ENCODE results near the gene UBC.
"Not testable (repeated sequence)": the region's sequence is repeated elsewhere in the genome, so short reads cannot be mapped to it uniquely, and the experiment has no call there.

UBC gene

DNA sequence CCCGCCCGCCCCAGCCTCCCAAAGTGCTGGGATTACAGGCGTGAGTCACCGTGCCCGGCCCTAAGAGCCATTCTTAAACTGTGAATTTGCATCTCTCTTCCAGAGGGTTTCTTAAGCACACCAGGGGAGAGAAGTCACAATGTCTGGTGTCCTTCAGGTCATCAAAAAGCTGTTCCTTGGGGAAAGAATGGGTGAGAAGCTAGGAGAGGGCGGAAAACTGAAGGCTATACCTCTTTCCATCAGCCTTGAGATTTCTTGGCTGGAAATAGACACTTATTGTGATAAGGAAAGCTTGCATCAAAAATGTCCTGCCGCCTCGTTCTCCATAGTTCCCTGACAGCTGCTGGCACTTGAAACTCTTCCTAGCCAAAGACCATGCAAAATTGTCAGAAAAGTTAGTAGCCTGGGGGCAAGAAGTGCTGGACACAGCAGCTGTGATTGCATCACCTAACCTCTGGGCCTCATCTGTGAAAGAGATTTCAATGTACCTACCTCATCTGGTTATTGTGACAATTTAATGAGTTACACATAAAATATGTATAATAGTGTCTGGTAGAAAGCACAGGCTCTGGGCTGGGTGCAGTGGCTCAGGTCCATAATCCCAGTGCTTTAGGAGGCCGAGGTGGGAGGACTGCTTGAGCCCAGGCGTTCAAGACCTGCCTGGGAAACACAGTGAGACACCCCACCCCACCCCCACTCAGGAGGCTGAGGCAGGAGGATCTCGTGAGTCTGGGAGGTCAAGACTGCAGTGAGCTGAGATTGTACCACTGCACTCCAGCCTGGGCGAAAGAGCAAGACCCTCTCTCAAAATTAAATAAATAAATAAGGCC lies 9.7 kb upstream of the UBC start:
- peaks cover 28 to 33% of the 10 kb centered on the region in 2 donors for H3K4me1 ChIP-seq (ENCODE audit: control insufficient read depth in 1 of 2, insufficient read depth in 2 of 2, low read length in 2 of 2)
- no peak overlapping the region for H3K4me3 ChIP-seq (ENCODE audit: low read depth in 1 of 2, low read length in 2 of 2)
- H3K27ac ChIP-seq (ENCODE audit: low read depth, low read length), result no peak overlapping the region

DNA sequence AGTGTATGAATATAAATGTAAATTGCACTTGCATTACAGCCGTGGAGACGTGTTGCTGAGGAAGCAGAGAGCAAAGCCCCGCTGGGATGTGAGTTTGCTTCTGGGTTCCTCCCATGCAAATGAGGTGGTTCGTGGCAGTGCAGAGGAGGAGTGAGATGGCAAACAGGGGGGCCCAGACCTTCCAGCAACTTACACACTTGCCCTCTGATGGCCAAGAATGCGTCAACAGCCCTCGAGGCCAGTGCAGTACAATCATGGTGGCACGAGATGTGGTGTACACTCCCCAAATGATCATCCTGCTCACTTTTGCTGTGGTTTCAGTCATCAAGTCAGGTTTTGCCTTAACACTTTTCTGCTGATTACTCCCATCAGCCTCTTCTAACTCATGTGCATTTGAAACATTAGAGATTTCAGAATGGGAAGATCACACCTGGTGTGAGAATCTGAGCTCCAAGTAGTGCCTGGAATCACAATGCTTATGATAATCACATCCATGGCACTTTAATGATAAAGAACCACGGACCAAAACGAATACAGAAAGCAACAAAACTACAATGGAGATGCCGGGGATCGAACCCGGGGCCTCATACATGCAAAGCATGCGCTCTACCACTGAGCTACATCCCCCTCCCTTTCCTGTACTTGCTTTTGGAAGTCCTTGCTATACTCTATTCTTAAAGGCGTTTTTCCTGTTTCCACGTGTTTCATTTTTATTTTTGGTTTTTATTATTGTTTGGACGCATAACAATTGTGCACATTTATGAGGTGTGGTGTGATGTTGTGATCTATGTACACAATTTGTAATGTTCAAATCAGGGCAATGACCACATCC lies 7.0 kb upstream of the UBC start:
- H3K4me3 ChIP-seq (ENCODE audit: low read depth in 1 of 2, low read length in 2 of 2), result peak overlapping the region; percentile 30 to 64
- H3K9ac ChIP-seq (ENCODE audit: low read depth in 1 of 2, low read length in 2 of 2), result peak overlapping the region; percentile 40 to 45
- no peaks in the 10 kb centered on the region for H3K27me3 ChIP-seq (ENCODE audit: control insufficient read depth in 1 of 2, insufficient read depth in 2 of 2, low read length in 2 of 2)
- peaks cover 34 to 38% of the 10 kb centered on the region in 2 donors for H3K4me1 ChIP-seq (ENCODE audit: control insufficient read depth in 1 of 2, insufficient read depth in 2 of 2, low read length in 2 of 2)
- no peaks in the 10 kb centered on the region for H3K9me3 ChIP-seq (ENCODE audit: control insufficient read depth in 1 of 2, low read length in 2 of 2)
- H3K36me3 ChIP-seq (ENCODE audit: control insufficient read depth in 1 of 2, insufficient read depth in 2 of 2, low read length in 2 of 2), result no peaks in the 10 kb centered on the region
- peak overlapping the region; percentile 78 for H3K27ac ChIP-seq (ENCODE audit: low read depth, low read length)

More for the DNA sequence above, 9.7 kb upstream of the UBC start:
- Histone ChIP-seq H3K9ac (ENCODE audit: low read depth in 1 of 2, low read length in 2 of 2) (no peak overlapping the region), H3K9me3 (ENCODE audit: control insufficient read depth in 1 of 2, low read length in 2 of 2) (no peaks in the 10 kb centered on the region), H3K36me3 (ENCODE audit: control insufficient read depth in 1 of 2, insufficient read depth in 2 of 2, low read length in 2 of 2) (no peaks in the 10 kb centered on the region), H3K27me3 (ENCODE audit: control insufficient read depth in 1 of 2, insufficient read depth in 2 of 2, low read length in 2 of 2) (no peaks in the 10 kb centered on the region)

DNA sequence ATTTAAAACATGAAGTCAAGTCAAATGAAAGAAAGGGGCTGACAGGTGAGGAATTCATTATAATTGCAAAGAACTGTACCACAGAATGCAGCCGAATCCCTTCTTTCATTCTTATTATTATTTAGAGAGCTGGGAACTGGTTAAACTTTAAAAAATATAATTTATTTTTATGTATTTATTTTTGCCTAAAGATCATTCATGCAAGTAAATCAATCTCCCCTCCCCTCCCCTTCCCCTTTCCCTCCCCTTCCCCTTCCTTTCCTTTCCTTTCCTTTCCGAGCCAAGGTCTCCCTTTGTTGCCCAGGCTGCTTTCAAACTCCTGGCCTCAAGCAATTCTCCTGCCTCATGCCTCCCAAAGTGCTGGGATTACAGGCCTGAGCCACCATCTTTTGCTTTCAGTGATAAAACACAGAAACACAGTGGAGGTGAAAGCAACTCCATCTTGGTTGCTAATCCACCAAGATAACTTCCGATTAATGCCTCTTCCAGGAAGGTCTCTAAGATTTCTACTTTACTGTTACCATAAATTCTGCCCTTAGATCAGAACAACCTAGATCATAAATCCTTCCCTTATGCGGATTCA lies 6.0 kb upstream of the UBC start:
- Histone ChIP-seq H3K36me3 (ENCODE audit: control insufficient read depth in 1 of 2, insufficient read depth in 2 of 2, low read length in 2 of 2) (no peaks in the 10 kb centered on the region), H3K4me1 (ENCODE audit: control insufficient read depth in 1 of 2, insufficient read depth in 2 of 2, low read length in 2 of 2) (peaks cover 43 to 48% of the 10 kb centered on the region in 2 donors), H3K4me3 (ENCODE audit: low read depth in 1 of 2, low read length in 2 of 2) (peak overlapping the region in 1 of 2 donors; percentile 37), H3K27me3 (ENCODE audit: control insufficient read depth in 1 of 2, insufficient read depth in 2 of 2, low read length in 2 of 2) (no peaks in the 10 kb centered on the region), H3K9ac (ENCODE audit: low read depth in 1 of 2, low read length in 2 of 2) (peak overlapping the region; percentile 40 to 70), H3K27ac (ENCODE audit: low read depth, low read length) (peak overlapping the region; percentile 78), H3K9me3 (ENCODE audit: control insufficient read depth in 1 of 2, low read length in 2 of 2) (no peaks in the 10 kb centered on the region)

DNA sequence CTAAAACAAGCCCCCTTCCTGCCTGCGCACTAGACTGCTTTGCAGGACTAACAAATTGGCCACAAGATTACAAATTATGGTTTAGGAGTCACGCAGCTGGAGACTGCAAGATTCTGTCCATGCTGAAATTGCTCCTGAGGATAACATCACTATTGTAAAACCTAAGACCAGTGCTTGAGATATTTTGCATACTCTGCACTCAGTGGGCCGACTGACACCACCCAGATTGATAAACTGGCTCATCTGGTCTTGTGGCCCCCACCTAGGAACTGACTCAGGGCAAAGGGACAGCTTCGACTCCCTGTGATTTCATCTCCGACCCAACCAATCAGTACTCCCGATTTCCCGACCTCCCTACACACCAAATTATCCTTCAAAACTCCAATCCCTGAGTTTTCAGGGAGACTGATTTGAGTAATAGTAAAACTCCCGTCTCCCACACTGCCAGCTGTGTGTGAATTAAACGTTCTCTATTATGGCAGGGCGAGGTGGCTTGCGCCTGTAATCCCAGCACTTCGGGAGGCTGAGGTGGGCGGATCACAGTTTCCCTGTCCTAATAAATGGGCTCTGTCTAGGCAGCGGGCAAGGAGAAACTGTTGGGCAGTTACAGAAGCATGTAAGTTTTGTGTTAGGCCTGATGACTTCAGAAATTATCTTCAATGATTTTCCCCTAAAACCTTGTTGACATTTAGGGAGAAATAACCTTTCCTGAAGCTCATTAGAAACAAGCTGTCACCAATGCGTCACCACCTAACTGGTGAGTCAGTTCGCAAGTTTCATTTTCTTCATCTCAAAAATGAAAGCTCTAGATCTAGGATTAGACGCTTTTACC lies 5.3 kb upstream of the UBC start:
- H3K9ac ChIP-seq (ENCODE audit: low read depth in 1 of 2, low read length in 2 of 2), result peak overlapping the region; percentile 21 to 70
- no peaks in the 10 kb centered on the region for H3K27me3 ChIP-seq (ENCODE audit: control insufficient read depth in 1 of 2, insufficient read depth in 2 of 2, low read length in 2 of 2)
- H3K4me3 ChIP-seq (ENCODE audit: low read depth in 1 of 2, low read length in 2 of 2), result peak overlapping the region; percentile 37 to 40
- no peaks in the 10 kb centered on the region for H3K36me3 ChIP-seq (ENCODE audit: control insufficient read depth in 1 of 2, insufficient read depth in 2 of 2, low read length in 2 of 2)
- peaks cover 43 to 50% of the 10 kb centered on the region in 2 donors for H3K4me1 ChIP-seq (ENCODE audit: control insufficient read depth in 1 of 2, insufficient read depth in 2 of 2, low read length in 2 of 2)
- no peaks in the 10 kb centered on the region for H3K9me3 ChIP-seq (ENCODE audit: control insufficient read depth in 1 of 2, low read length in 2 of 2)
- H3K27ac ChIP-seq (ENCODE audit: low read depth, low read length), result peak overlapping the region; percentile 91

DNA sequence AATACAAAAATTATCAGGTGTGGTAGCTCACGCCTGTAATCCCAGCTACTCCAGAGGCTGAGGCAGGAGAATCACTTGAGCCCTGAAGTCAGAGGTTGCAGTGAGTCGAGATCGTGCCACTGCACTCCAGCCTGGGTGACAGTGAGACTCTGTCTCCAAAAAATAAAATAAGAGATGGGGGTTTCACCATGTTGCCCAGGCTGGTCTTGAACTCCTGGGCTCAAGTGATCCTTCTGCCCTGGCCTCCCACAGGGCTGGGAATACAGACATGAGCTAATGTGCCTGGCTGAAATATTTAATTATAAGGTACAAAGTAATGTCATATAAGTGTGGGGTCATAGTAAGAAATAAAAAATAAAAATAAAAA lies 4.2 kb upstream of the UBC start:
- H3K27me3 ChIP-seq (ENCODE audit: control insufficient read depth in 1 of 2, insufficient read depth in 2 of 2, low read length in 2 of 2); H3K9me3 ChIP-seq (ENCODE audit: control insufficient read depth in 1 of 2, low read length in 2 of 2); H3K4me3 ChIP-seq (ENCODE audit: low read depth in 1 of 2, low read length in 2 of 2); H3K36me3 ChIP-seq (ENCODE audit: control insufficient read depth in 1 of 2, insufficient read depth in 2 of 2, low read length in 2 of 2): not testable (repeated sequence)
- Histone ChIP-seq H3K27ac (ENCODE audit: low read depth, low read length) (peak overlapping the region; percentile 99), H3K9ac (ENCODE audit: low read depth in 1 of 2, low read length in 2 of 2) (peak overlapping the region in 1 of 2 donors; percentile 99), H3K4me1 (ENCODE audit: control insufficient read depth in 1 of 2, insufficient read depth in 2 of 2, low read length in 2 of 2) (peaks cover 43 to 50% of the 10 kb centered on the region in 2 donors)

DNA sequence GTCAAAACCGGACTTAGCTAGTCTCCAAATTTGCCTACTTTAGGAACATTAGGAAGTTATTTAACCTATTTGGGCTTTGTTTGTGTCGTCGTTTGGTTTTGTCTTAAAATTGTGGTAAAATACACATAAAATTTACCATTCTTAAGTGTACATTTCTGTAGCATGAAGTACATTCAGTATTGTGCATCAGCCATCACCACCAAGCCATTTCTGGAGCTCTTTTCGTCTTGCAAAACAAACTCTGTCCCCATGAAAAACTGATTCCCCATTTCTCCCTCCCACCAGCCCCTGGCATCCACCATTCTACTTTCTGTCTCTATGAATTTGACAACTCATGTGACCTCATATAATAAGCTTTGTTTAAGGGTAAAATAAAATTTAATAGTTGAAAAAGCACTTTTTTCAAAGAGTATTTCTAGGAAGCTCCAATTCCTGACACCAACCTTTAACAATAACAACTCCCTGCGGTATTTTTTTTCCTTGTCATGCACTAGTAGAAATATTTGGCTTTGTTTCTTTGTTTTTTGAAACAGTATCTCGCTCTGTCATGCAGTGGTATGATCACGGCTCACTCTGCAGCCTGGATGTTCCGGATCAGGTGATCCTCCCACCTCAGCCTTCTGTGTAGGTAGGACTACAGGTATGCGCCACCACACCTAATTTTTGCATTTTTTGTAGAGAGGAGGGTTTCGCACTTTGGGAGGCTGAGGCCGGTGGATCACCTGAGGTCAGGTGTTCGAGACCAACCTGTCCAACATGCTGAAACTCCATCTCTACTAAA lies 3.6 kb upstream of the UBC start:
- H3K4me1 ChIP-seq (ENCODE audit: control insufficient read depth in 1 of 2, insufficient read depth in 2 of 2, low read length in 2 of 2), result peaks cover 43 to 50% of the 10 kb centered on the region in 2 donors

DNA sequence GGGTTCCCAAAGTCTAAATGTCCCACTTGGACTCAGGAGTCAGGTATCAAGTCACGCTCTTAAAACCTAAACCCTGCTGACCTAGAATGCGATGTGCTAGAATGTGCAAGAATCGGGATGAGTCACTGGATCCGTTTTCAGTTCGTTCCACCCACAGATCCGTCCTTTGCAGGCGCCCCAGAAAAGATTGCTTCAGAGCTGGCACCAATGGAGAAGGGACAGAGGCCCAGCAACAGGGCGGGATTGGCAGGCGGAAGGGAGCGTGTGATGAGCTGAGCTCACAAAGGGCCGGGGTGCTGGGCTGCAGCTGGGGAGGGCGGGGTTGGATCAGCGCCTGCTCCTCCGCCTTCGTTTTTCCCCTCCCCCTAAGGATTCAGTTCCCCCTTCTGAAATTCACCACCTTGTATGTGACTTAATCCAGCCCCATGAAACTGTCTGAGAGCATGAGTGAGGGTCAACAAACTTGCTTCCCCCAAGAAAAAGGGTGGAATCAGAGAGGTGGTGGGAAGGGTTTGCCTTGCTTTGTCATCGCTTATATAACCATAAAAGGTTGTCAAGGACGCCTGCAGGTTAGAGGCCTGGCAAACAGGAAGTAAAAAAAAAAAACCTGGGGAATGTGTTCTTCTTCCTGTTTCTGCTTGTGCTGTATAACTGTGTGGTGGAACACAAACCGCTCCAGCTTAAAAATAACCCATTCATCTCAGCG lies 2.8 kb upstream of the UBC start:
- Histone ChIP-seq H3K27me3 (ENCODE audit: control insufficient read depth in 1 of 2, insufficient read depth in 2 of 2, low read length in 2 of 2) (no peaks in the 10 kb centered on the region), H3K9ac (ENCODE audit: low read depth in 1 of 2, low read length in 2 of 2) (peak overlapping the region; percentile 99 to 100), H3K4me1 (ENCODE audit: control insufficient read depth in 1 of 2, insufficient read depth in 2 of 2, low read length in 2 of 2) (peaks cover 43 to 50% of the 10 kb centered on the region in 2 donors)

More for the DNA sequence above, 3.6 kb upstream of the UBC start:
- no peaks in the 10 kb centered on the region for H3K27me3 ChIP-seq (ENCODE audit: control insufficient read depth in 1 of 2, insufficient read depth in 2 of 2, low read length in 2 of 2)
- peak overlapping the region; percentile 99 for H3K27ac ChIP-seq (ENCODE audit: low read depth, low read length)
- H3K9ac ChIP-seq (ENCODE audit: low read depth in 1 of 2, low read length in 2 of 2), result peak overlapping the region; percentile 69 to 99
- no peaks in the 10 kb centered on the region for H3K9me3 ChIP-seq (ENCODE audit: control insufficient read depth in 1 of 2, low read length in 2 of 2)
- peaks cover 4 to 6% of the 10 kb centered on the region in 2 donors for H3K36me3 ChIP-seq (ENCODE audit: control insufficient read depth in 1 of 2, insufficient read depth in 2 of 2, low read length in 2 of 2)
- peak overlapping the region; percentile 54 to 62 for H3K4me3 ChIP-seq (ENCODE audit: low read depth in 1 of 2, low read length in 2 of 2)

DNA sequence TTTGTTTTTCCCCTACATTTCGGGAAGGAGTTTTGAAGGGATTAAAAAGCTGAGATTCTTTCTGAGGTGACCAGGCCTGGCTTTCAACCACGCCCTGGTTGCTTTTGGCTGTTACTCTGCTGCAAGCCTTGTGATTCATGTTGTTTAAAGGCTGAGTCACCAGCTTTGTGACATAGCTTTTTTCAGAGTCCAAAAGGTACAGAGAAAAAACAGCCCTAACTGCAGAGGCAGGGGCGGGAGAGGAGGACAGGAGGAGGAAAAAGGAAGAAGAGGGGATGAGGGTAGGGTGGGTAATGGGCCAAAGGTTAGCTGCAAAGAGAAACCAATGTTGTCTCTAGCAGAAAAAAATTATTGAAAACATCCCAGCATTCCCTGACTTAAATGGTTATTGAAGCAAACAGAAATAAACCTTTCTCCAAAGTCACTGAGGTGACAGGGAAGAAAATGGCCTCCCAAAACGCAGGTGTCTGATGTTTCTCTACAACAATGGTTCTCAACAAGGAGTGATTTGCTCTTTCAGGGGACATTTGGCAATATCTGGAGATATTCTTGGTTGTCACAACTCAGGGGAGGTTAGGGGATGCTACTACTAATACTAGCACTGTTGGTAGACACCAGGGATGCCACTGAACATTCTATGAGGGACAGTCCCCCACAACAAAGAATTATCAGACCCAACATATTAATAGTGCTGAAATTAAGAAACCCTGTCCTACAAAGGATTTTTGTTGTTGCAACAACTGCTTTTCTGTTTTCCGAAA lies 2.1 kb upstream of the UBC start:
- peaks cover 40 to 45% of the 10 kb centered on the region in 2 donors for H3K4me1 ChIP-seq (ENCODE audit: control insufficient read depth in 1 of 2, insufficient read depth in 2 of 2, low read length in 2 of 2)
- H3K4me3 ChIP-seq (ENCODE audit: low read depth in 1 of 2, low read length in 2 of 2), result peak overlapping the region; percentile 50 to 85
- H3K9ac ChIP-seq (ENCODE audit: low read depth in 1 of 2, low read length in 2 of 2), result peak overlapping the region; percentile 99 to 100
- no peaks in the 10 kb centered on the region for H3K9me3 ChIP-seq (ENCODE audit: control insufficient read depth in 1 of 2, low read length in 2 of 2)
- H3K36me3 ChIP-seq (ENCODE audit: control insufficient read depth in 1 of 2, insufficient read depth in 2 of 2, low read length in 2 of 2), result peaks cover 4 to 15% of the 10 kb centered on the region in 2 donors
- H3K27me3 ChIP-seq (ENCODE audit: control insufficient read depth in 1 of 2, insufficient read depth in 2 of 2, low read length in 2 of 2), result no peaks in the 10 kb centered on the region
- H3K27ac ChIP-seq (ENCODE audit: low read depth, low read length), result peak overlapping the region; percentile 99

More for the DNA sequence above, 2.8 kb upstream of the UBC start:
- Histone ChIP-seq H3K4me3 (ENCODE audit: low read depth in 1 of 2, low read length in 2 of 2) (peak overlapping the region; percentile 62 to 85), H3K9me3 (ENCODE audit: control insufficient read depth in 1 of 2, low read length in 2 of 2) (no peaks in the 10 kb centered on the region), H3K27ac (ENCODE audit: low read depth, low read length) (peak overlapping the region; percentile 99), H3K36me3 (ENCODE audit: control insufficient read depth in 1 of 2, insufficient read depth in 2 of 2, low read length in 2 of 2) (peaks cover 4 to 13% of the 10 kb centered on the region in 2 donors)

Measured in duodenal mucosa (tissue), 2 donors.